ENCODE data around the gene SS18L1.

Gene SS18L1

GRCh38 chr20:62219101-62219991 is 75.8 kb downstream of the SS18L1 start:
- in situ Hi-C loops (cut with MboI; ENCODE audit: low sequenced_read_pairs, unreplicated experiment) = no loop called here
- TF ChIP-seq CTCF (IDR thresholded peaks at IDR 0.05; ENCODE audit: borderline replicate concordance, control extremely low read depth, extremely low read depth, insufficient read depth, missing control alignments) = no peak
- DNase-seq (ENCODE audit: low spot score) = no peak

GRCh38 chr20:62219992-62220665 is 76.6 kb downstream of the SS18L1 start, which contains the start of gene HRH3:
TSS of gene HRH3 (minus strand) at chr20:62220278. CDS start at chr20:62219970, 308 bp downstream.
- peak; percentile 87 for DNase-seq (ENCODE audit: low spot score)
- in situ Hi-C loops (cut with MboI; ENCODE audit: low sequenced_read_pairs, unreplicated experiment) = no loop called here
- no peak for TF ChIP-seq CTCF (IDR thresholded peaks at IDR 0.05; ENCODE audit: borderline replicate concordance, control extremely low read depth, extremely low read depth, insufficient read depth, missing control alignments)

- DNase-seq (ENCODE audit: low spot score) = no peak
- in situ Hi-C loops (cut with MboI; ENCODE audit: low sequenced_read_pairs, unreplicated experiment) = no loop called here
- no peak for TF ChIP-seq CTCF (IDR thresholded peaks at IDR 0.05; ENCODE audit: borderline replicate concordance, control extremely low read depth, extremely low read depth, insufficient read depth, missing control alignments)
These were observed 77.3 kb downstream of the SS18L1 start for GRCh38 chr20:62220666-62221568.

GRCh38 chr20:62222266-62222850 is 78.8 kb downstream of the SS18L1 start:
- in situ Hi-C loops (cut with MboI; ENCODE audit: low sequenced_read_pairs, unreplicated experiment) = no loop called here
- no peak for TF ChIP-seq CTCF (IDR thresholded peaks at IDR 0.05; ENCODE audit: borderline replicate concordance, control extremely low read depth, extremely low read depth, insufficient read depth, missing control alignments)

GRCh38 chr20:62222972-62223371 is 79.4 kb downstream of the SS18L1 start:
- in situ Hi-C loops (cut with MboI; ENCODE audit: low sequenced_read_pairs, unreplicated experiment) = no loop called here
- TF ChIP-seq CTCF (IDR thresholded peaks at IDR 0.05; ENCODE audit: borderline replicate concordance, control extremely low read depth, extremely low read depth, insufficient read depth, missing control alignments) = no peak
- DNase-seq (ENCODE audit: low spot score) = no peak

More at GRCh38 chr20:62222266-62222850, 78.8 kb downstream of the SS18L1 start:
- no peak for DNase-seq (ENCODE audit: low spot score)

Measured in GM13976 (cell line).